Measurements from ENCODE around the gene PAH.

The PAH gene

GRCh38 chr12:102907918-102908317, 9.1 kb downstream of the PAH start:
- no peak for TF ChIP-seq CTCF (conservative IDR thresholded peaks at IDR 0.05)
- H3K27ac ChIP-seq: no peak overlapping the region

DNA sequence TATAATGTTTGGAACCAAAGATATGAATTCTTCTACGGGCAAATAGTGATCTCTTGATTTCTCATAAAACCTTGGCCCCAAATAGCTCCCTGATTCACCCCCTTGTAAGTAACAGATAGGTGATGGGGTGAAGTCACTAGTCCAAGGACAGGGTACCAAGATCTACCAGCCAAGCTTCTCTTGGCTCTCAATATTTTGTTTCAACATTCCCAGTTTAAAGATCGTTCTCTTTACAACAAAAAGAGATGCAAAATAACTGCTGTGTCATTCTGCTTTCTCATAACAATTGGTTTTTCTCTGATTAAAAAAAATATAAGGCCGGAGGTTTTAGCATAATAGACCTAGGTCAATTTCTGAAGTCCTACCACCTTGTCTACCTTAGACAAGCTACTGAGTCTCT, 11.8 kb downstream of the PAH start:
- TF ChIP-seq CTCF (conservative IDR thresholded peaks at IDR 0.05): no peak
- no peak overlapping the region for H3K27ac ChIP-seq

DNA sequence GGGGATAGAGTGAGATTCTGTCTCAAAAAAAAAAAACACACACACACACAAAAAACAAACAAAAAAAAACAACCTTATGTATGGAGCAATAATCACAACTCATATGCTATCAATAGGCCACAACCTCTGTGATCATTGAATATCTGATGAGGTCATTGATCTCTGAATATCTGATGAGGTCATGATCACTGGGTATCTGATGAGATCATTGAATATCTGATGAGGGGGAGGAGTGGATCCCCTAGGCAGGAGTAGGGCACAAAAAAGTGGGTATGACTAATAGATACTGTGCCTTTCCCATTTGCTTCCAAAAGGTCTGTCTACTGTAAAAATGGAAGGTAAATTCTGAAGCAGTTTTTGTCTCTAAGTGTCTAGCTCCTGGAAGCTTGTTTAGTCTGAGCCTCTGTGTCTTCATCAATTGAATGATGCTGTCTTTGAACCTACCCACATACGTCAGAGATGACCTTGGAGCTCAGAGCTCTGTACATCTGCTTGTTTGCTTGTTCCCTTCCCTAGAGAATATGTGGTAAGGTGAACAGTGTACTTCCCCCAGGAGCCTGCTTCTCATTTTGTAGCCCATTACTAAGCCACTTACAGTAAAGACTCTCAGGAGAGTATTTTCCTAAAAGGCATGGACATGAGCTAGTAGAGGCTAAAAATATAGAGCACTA, 13.6 kb downstream of the PAH start:
- TF ChIP-seq CTCF (conservative IDR thresholded peaks at IDR 0.05): no peak
- no peak overlapping the region for H3K27ac ChIP-seq

- no peak overlapping the region for H3K27ac ChIP-seq
- TF ChIP-seq CTCF (conservative IDR thresholded peaks at IDR 0.05): no peak
These were observed 15.0 kb downstream of the PAH start for GRCh38 chr12:102902093-102902492.

DNA sequence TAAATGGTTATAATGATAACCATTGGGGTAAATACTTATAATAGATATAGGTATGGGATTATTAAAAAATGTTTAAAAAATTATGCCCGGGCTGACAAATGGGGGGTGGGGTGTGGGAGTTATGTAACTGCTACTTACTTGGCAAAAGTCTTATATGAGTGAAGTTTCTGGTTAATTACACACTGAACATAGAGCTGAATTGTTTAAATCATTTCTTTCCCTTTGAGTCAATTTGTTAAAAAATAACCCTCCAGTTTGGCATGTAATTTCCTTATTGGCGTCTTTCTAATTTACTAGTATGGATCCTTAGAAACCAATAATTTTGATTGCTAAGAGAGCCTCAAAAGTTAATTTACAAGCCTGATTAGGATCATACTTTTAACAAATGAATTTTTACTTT, 16.7 kb downstream of the PAH start:
- H3K27ac ChIP-seq: no peak overlapping the region
- TF ChIP-seq CTCF (conservative IDR thresholded peaks at IDR 0.05): no peak

GRCh38 chr12:102896067-102896466, 21.0 kb downstream of the PAH start:
- no peak overlapping the region for H3K27ac ChIP-seq
- TF ChIP-seq CTCF (conservative IDR thresholded peaks at IDR 0.05): no peak

DNA sequence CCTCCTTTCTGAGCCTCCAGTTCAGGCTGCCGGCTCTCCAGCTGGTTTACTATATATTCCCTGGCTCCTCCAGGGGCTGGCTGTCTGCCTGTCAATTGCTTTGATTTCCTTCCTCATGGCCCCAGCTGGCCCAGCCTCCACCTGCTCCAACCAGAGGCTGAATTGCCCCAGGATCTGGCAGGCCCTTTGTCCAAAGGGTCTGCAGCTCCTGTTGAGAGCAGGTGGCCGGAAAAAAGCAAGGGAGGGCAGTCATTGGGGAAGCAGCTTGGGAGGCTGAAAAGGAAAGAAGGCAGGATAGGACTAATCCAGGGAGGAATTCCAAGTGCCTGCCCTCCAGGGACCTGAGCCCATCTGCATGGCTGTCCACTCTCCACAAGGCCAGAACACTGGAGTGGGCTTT, 25.3 kb downstream of the PAH start:
- no peak overlapping the region for H3K27ac ChIP-seq
- TF ChIP-seq CTCF (conservative IDR thresholded peaks at IDR 0.05): no peak
